SK-N-DZ (cell line): Measurements from ENCODE around the gene PRIMA1.

Experiments used
- DNase-seq: peaks from one replicate; pipeline ENCODE4 v3.0.0-alpha.2; 2015; ENCODE audit warnings: low spot score

PRIMA1 gene

DNA sequence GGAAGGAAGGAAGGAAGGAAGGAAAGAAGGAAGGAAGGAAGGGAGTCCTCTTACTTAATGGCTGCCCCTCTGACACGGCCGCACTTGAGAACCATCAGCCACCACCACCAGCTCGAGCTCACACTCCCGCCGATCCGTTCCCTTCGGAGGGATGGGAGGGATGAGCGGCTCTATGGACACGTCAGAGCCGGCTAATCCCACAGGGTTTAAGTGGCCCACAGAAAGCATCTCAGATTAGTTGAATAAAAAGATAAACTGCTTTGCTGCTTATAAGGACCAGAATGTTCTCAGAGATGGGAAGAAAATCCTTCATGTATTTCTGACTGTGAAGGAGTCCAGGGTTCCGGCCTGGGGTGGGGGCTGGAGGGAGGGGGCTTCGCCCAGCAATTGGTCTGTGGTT, 31.1 kb downstream of the PRIMA1 start:
- DNase-seq: no peak

GRCh38 chr14:93753647-93754046, 34.6 kb downstream of the PRIMA1 start:
- DNase-seq: no peak

DNA sequence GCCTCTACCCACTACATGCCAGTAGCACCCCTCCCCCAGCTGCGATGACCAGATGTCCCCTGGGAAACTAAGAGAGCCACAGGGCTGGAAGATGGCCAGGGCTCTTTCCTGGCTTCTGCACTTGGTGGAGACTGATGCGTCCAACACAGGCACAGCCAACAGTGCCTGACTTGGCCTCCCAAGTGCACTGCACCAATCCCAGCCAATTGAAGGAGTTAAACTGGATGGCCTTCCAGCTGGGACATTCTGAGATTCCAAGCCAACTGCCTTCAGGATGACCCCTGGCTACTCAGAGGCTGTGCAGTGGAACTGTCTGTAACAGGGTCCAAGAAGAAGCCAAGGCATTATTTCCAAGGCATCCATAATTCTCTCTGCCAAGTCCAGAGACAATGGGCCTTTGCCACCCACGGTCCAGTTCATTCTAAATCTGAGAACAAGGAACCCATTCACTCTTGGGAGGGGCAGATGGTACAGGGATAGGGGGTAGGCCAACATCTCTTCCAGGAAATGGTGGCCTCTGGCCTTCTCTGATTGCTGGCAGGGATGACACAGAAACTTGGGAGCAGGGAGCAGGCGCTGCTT, 35.2 kb downstream of the PRIMA1 start:
- DNase-seq: no peak

DNA sequence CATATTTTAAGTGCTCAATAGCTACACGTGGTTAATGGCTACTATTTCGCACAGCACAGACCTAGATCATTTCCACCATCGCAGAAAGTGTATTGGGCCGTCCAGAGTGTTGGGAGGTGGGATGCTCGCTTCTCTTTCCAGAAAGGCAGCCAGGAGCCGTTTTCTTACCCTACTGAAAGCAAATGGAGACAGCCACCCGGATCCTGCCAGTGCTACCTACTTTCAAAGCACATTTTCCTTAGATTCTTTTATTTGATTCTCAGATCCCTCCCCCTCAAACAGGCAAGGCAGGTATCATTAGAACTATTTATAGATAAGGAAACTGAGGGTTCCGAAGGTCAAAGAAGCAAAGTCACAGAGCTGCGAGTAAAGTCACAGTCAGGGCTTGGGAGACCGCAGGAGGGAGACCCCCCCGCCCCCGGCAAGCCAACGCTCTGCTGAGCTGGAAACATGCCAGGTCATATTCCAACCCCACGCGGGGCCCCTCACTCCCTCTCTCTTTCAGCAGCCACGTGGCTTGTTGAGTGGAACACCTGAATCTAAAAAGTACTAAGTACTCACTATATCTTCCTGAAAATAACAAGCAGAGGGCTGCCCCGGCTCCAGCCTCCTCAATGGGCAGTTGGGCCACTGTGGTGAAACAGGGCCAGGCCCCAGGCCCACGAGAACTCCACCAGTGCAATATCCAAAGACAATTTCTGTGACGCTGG, 36.2 kb downstream of the PRIMA1 start:
- DNase-seq: no peak

DNA sequence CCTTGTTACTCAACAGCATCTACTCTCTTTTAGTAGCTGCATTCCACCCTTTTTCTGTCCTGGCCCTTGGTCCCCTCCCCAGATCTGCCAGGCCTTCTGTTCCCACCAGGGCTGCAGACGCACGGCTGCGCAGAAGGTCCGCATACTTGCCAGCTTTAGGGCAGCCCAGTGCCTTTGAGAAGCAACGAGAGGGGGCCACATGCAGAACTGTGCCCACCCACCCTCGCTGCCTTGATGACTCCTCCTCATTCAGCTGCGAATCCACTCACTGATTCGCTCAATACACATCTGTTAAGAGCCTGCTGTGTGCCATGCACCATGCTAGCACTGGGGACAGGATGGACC, 39.2 kb downstream of the PRIMA1 start:
- DNase-seq: no peak

DNA sequence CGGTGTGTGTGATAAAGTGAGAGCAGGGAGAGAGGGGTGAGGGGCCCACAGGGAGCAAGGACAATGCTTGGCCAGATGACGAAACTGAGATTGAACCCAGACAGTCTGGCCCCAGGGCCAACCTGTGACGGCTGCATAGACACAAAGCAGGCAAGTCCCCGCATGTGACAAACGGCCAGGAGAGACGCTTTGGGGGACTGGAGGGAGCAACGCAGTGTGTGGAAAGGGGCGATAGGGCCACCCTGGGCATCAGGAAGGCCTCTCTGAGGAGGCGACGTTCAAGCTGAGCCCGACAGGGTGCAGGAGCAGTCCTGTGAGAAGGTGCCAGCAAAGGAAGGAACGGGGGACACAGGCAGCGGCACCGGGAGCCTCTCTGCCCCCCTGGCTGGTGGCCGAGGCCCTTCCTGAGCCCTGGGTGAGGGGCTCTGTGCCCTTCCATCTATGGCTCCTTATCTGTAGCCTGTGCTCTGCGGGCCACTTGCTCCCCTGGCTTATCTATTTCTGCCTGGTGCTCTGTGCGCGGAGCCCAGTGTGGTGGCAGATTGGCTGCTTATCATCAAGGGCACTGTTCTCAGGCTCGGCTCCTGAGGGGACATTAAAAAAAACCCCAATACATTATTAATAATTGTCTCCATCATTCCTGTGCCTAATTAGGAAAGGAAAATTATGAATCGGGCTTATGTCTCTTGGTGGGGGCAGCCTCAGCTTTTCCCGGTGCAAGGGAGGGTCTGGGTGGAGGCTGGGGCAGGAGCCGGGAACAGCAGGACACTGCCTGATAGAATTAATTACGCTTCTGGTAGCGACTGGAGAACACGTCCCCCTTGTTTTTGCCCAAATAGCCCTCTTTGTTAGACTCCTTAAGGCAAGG, 39.8 kb downstream of the PRIMA1 start:
- DNase-seq: peak; percentile 48

DNA sequence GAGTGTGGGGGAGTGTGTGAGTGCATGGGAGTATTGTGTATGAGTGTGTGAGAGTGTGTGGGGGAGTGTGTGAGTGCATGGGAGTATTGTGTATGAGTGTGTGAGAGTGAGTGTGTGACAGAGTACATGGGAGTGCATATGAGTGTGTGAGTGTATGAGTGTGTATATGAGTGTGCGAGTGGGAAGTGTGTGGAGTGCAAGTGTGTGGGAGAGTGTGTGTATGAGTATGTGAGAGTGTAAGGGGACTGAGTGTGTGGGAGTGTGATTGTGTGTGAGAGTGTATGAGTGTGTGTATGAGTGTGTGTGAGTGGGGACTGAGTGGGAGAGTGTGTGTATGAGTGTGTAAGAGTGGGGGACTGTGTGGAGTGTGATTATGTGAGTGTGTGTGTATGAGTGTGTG, 40.7 kb downstream of the PRIMA1 start:
- no peak for DNase-seq

DNA sequence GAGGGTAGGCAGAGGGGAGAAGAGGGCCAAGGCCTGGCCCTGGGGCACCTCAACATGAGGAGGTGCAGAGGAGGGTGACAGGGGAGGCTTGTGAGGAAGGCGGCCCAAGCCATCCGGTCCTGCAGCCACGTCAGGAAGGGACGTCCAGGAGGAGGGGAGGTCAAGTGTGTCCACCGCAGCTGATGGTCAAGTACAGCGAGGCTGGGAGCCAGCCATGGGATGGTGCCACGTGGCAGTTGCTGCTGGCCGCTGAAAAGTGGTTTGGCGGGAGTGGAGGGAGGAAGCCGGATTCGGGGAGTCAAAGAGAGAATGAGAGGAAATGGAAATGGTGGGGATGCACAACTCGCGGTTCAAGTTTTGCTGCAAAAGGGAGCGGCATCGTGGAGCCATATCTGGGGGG, 41.2 kb downstream of the PRIMA1 start:
- no peak for DNase-seq

DNA sequence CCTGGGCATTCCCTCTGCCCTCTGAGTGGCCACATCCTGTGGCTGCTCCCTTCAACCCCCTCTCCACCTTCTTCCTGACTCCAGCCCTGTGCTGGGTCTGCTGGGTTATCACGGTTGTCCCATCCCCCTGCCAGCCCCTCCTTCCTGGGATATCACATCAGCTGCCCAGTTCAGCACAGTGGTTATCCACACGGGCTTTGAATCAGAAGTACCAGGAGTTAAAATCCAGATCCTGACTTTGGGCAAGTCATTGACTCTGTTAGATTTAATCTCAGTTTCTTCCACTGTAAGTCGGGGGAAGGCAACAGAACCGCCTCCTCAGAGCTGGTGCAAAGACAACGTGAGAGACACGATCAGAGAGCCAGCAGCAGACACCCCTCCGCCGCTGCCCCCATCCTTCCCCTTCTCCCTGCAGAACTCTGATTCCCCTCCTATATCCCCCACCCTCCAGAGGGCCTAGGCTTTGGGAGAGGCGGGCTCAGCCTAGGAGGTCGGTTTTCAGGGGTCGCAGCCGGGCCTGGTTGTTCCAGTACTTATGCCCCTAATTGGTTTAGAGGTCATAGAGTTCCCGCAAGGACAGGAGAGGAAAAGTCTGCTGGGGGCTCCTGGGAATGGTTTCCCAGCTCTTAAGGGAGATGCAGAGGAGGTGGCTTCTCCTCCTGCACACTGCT, 42.5 kb downstream of the PRIMA1 start:
- DNase-seq: peak; percentile 13

DNA sequence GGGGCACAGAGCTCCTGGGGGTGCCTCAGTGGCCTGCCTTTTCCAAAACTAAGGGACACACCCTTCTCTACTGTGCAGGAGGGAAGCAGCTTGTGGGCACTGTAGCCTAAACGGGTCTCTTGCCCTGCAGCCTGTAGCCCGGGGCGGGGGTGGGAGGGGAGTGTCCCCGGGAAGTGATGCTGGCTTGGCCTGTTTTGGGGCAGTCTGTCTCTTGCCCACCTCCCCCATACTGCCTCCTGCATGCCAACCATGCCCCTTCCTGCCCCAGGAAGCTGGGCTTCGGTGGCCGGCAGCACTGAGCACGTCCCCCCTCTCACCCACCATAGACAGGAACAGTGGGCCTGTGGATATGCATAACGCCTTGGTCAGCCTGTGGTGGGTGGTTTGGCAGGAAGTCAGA, 43.4 kb downstream of the PRIMA1 start:
- DNase-seq: no peak

DNA sequence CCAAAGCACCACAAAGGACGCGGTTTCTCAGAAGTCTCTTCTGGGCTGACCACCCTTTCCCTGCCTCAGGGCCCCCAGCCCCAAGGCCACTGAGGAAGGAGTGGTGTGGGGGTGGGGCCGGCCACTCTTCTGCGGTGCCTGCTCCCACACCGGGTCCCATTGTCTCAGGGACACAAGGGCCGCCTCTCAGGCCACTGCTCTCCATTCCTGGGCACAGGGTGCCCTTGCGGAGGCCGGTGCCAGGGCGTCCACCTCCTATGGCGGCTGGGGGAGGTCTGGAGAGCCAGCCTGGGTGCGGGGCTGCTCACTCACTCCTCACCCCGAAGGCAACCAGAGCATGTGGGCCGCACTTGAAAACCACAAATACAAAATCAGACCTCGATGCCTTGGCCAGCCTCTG, 44.1 kb downstream of the PRIMA1 start:
- DNase-seq: no peak

GRCh38 chr14:93743270-93744060, 44.8 kb downstream of the PRIMA1 start:
- DNase-seq: no peak

DNA sequence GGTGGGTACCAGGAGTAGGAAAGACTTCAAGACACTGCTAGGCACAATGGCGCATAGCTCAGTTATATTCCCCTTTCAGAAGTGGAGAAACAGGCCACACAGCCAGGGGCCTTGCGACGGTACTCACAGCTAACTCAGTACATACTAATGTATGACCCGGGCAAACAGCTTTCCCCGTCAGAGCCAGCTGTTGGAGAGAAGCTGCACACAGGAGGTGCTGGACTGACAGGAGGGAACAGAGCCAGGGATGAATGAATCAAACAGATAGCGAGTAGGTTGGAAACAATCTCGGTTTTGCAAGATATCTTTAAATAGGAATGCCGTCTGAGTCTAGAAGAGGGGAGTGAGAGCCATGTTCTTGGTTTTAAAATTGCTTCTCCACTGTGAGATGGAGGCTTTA, 45.5 kb downstream of the PRIMA1 start:
- no peak for DNase-seq

DNA sequence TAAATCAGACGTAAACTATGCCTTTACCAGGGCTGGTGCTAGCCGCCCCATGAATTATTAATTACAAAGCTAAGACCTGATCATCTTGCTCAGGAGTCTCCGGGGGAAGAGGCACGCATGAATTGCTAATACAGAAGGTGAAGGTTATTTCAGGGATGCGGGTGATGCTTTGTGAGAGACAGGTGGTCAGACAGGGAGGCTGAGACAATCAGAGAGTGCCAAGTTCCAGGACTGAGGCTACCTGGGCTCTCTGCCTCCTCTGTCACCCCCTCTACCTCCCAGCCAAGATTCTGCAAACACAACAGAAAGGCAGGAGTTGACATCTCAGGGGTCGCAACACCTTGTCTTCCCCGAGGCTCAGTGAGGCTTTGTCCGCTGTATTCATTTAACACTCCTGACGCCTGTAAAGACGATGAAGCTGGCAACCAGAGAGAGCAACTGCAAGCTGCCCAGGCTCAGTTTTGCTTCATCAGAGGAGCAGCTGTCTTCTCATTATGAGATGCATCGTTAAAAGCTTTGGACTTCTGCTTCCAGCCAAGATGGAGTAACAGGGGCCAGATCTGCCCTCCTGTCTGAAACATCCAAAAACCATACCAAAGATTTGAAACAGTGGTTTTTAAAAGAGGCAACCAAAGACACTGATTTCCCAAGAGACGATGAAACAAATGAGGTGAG, 46.6 kb downstream of the PRIMA1 start:
- DNase-seq: no peak

GRCh38 chr14:93737634-93738033, 50.7 kb downstream of the PRIMA1 start:
- no peak for DNase-seq

- no peak for DNase-seq
These were observed 51.8 kb downstream of the PRIMA1 start for GRCh38 chr14:93736378-93737014.

- DNase-seq: no peak
These were observed 53.1 kb downstream of the PRIMA1 start for GRCh38 chr14:93735206-93735605.

DNA sequence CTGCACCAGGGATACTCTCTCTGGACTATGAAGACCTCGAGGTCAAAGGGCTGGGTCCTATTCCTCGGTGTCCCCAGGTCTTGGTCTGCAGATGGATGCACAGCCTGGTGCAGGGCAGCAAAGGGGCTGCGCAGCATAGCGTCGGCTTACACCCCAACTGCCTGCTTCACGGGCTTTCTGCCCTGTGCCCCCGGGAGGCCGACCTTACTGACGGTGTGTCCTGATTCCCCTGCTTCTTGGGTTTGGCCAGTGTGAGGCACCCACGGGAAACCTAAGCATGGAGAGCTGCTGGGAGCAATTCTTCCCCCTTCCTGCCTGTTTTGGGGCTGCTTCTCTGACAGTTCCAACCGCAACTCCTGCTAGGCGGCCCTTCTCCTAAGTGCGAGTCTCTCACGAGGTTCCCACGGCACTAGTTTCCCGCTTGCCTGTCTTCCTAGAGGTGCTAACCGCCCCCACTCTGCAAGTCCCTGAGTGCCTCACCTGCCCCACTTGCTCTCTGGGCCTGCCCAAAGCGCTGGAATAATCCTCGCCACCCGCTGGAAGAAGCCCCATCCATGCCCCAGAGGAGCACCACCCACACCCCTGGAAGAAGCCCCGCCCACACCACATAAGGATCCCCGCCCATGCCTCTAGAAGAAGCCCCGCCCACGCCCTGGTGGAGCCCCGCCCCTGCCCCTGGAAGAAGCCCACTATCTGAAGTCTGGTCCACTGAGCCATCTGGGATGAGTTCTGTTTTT, 54.0 kb downstream of the PRIMA1 start:
- DNase-seq: no peak

DNA sequence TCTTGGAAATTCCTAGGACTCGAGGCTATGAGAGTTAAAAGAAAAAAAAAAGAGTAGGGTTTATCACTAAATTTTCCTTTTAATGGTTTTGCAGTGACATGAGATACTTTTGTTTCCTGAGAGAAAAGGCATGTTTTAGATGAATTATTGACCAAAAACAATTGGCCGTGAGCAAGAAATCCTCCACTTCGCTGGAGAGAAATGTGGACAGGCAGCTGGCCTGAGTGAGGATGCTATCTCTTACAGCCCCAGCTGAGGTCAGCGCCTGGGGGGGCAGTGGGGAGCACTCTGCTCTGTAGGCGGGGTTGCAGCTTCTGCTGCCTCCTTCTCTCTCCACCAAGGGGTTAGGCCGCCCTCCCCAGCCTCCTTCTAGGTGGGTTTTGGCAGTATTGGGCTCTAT, 54.7 kb downstream of the PRIMA1 start:
- no peak for DNase-seq

DNA sequence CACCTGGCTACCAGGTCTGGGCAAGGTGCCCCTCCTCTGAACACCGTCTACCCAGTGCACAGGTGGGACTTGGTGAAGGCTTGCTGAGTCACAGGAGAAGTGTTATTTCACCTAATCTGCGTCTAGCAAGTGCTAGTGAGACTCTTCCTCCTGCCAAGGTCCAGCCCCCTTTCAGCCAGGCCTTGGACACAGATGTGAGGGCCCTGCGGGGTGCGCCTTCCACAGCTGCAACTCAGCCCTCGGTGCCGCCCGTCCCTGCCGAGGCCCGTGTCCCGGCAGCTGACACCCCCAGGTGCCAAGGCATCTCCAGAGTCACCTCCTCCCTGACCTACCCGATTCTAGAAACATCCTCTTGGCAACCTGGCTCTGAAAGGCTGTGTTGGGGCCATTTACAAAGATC, 55.1 kb downstream of the PRIMA1 start:
- no peak for DNase-seq
